ENCODE results near the gene IGFBP4. TPM values are rescaled to one million over a fixed set of nuclear protein-coding genes. Genes with fewer than 3 reads are reported as not detected.
A peak's percentile ranks its signal among the peaks of the same experiment; 100 is the strongest.

The IGFBP4 gene
- total and polyA plus RNA-seq, 2 donors (not counting 1 experiment from before 2014, with no cell fraction given) = 436 to 1,130 TPM

DNA sequence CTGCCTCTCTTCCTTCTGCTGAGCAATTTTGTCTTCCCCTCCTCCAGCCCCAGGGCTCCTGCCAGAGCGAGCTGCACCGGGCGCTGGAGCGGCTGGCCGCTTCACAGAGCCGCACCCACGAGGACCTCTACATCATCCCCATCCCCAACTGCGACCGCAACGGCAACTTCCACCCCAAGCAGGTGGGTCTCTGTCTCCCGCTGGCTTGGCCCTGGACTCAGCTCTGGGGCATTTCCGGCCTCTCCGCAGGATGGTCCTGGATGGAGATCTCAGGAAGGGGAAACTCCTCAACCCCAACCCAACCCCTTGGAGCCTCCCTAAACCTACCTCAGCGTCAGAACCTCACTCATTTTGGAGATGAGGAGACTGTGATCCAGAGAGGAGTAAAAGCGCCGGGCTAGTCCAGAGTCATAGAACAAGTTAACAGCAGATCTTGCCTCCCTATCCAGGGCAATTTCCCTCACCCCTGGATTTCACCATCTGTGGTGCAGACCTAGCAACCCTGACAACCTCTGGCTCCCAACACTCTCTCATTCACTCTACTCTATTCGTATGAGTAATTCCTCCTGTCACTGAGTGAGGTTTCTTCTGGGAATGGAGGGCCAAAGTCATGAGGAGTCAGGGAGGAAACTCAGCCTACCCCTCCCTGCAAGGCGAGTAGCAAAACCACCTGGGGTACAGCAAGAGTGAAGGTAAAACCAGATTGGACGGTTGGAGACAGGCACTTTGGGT is 10.8 kb downstream of the IGFBP4 start:
- Histone ChIP-seq H2AFZ (ENCODE audit: low read length) (no peak overlapping the region), H4K20me1 (ENCODE audit: control insufficient read depth, extremely low read depth, insufficient read depth, low read length) (no peaks in the 10 kb centered on the region), H3K79me2 (ENCODE audit: control insufficient read depth, insufficient read depth, low read length) (peaks cover 29% of the 10 kb centered on the region), H3K4me3 (replicated peaks in 1 of 4; ENCODE audit: control extremely low read depth in 1 of 4, insufficient read depth in 1 of 4, low read depth in 3 of 4, low read length in 4 of 4) (peak overlapping the region in 1 of 4 experiments; percentile 31), H3K9me3 (ENCODE audit: control insufficient read depth, insufficient read depth, low read depth, low read length) (no peaks in the 10 kb centered on the region), H3K27me3 (ENCODE audit: control insufficient read depth, insufficient read depth, low read length) (no peaks in the 10 kb centered on the region), H3K36me3 (ENCODE audit: control insufficient read depth, insufficient read depth, low read length) (peaks cover 30% of the 10 kb centered on the region), H3K9ac (ENCODE audit: insufficient read depth, low read length) (peak overlapping the region; percentile 10), H3K27ac (ENCODE audit: insufficient read depth, low read length) (peak overlapping the region; percentile 91), H3K4me1 (ENCODE audit: control insufficient read depth, extremely low read depth, insufficient read depth, low read length) (peaks cover 73% of the 10 kb centered on the region), H3K4me2 (ENCODE audit: extremely low read depth, insufficient read depth, low read length) (no peak overlapping the region)
- peak; percentile 66 to 75 for DNase-seq (ENCODE audit: low read depth in 2 of 2)
- TF ChIP-seq, protein P1, sequence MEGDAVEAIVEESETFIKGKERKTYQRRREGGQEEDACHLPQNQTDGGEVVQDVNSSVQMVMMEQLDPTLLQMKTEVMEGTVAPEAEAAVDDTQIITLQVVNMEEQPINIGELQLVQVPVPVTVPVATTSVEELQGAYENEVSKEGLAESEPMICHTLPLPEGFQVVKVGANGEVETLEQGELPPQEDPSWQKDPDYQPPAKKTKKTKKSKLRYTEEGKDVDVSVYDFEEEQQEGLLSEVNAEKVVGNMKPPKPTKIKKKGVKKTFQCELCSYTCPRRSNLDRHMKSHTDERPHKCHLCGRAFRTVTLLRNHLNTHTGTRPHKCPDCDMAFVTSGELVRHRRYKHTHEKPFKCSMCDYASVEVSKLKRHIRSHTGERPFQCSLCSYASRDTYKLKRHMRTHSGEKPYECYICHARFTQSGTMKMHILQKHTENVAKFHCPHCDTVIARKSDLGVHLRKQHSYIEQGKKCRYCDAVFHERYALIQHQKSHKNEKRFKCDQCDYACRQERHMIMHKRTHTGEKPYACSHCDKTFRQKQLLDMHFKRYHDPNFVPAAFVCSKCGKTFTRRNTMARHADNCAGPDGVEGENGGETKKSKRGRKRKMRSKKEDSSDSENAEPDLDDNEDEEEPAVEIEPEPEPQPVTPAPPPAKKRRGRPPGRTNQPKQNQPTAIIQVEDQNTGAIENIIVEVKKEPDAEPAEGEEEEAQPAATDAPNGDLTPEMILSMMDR (conservative IDR thresholded peaks at IDR 0.05 in 1 of 2, IDR thresholded peaks at IDR 0.05 in 1 of 2; ENCODE audit: low read depth in 1 of 2, low read length in 2 of 2) = no peak
- no peak for TF ChIP-seq EZH2 (IDR thresholded peaks at IDR 0.05; ENCODE audit: low read length, missing control alignments)

GRCh38 chr17:40454613-40454995 is 11.4 kb downstream of the IGFBP4 start:
- H3K36me3 ChIP-seq (ENCODE audit: control insufficient read depth, insufficient read depth, low read length) = peaks cover 32% of the 10 kb centered on the region
- H3K27ac ChIP-seq (ENCODE audit: insufficient read depth, low read length) = peak overlapping the region; percentile 57
- peaks cover 77% of the 10 kb centered on the region for H3K4me1 ChIP-seq (ENCODE audit: control insufficient read depth, extremely low read depth, insufficient read depth, low read length)
- H4K20me1 ChIP-seq (ENCODE audit: control insufficient read depth, extremely low read depth, insufficient read depth, low read length) = no peaks in the 10 kb centered on the region
- no peak overlapping the region for H2AFZ ChIP-seq (ENCODE audit: low read length)
- H3K4me2 ChIP-seq (ENCODE audit: extremely low read depth, insufficient read depth, low read length) = no peak overlapping the region
- no peaks in the 10 kb centered on the region for H3K9me3 ChIP-seq (ENCODE audit: control insufficient read depth, insufficient read depth, low read depth, low read length)
- peaks cover 26% of the 10 kb centered on the region for H3K79me2 ChIP-seq (ENCODE audit: control insufficient read depth, insufficient read depth, low read length)
- no peak for DNase-seq (ENCODE audit: low read depth in 2 of 2)
- no peak overlapping the region for H3K9ac ChIP-seq (ENCODE audit: insufficient read depth, low read length)
- H3K4me3 ChIP-seq (replicated peaks in 1 of 4; ENCODE audit: control extremely low read depth in 1 of 4, insufficient read depth in 1 of 4, low read depth in 3 of 4, low read length in 4 of 4) = no peak overlapping the region
- H3K27me3 ChIP-seq (ENCODE audit: control insufficient read depth, insufficient read depth, low read length) = no peaks in the 10 kb centered on the region
- TF ChIP-seq, protein P1 (conservative IDR thresholded peaks at IDR 0.05 in 1 of 2, IDR thresholded peaks at IDR 0.05 in 1 of 2; ENCODE audit: low read depth in 1 of 2, low read length in 2 of 2) = peak in 1 of 2 donors; percentile 7
- TF ChIP-seq EZH2 (IDR thresholded peaks at IDR 0.05; ENCODE audit: low read length, missing control alignments) = no peak

DNA sequence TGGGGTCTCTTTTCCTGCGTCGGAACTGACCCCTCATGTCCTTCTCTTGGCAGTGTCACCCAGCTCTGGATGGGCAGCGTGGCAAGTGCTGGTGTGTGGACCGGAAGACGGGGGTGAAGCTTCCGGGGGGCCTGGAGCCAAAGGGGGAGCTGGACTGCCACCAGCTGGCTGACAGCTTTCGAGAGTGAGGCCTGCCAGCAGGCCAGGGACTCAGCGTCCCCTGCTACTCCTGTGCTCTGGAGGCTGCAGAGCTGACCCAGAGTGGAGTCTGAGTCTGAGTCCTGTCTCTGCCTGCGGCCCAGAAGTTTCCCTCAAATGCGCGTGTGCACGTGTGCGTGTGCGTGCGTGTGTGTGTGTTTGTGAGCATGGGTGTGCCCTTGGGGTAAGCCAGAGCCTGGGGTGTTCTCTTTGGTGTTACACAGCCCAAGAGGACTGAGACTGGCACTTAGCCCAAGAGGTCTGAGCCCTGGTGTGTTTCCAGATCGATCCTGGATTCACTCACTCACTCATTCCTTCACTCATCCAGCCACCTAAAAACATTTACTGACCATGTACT is 13.2 kb downstream of the IGFBP4 start:
- Histone ChIP-seq H3K4me1 (ENCODE audit: control insufficient read depth, extremely low read depth, insufficient read depth, low read length) (peaks cover 79% of the 10 kb centered on the region), H2AFZ (ENCODE audit: low read length) (no peak overlapping the region), H4K20me1 (ENCODE audit: control insufficient read depth, extremely low read depth, insufficient read depth, low read length) (no peaks in the 10 kb centered on the region), H3K4me2 (ENCODE audit: extremely low read depth, insufficient read depth, low read length) (no peak overlapping the region), H3K4me3 (replicated peaks in 1 of 4; ENCODE audit: control extremely low read depth in 1 of 4, insufficient read depth in 1 of 4, low read depth in 3 of 4, low read length in 4 of 4) (no peak overlapping the region), H3K9ac (ENCODE audit: insufficient read depth, low read length) (no peak overlapping the region), H3K36me3 (ENCODE audit: control insufficient read depth, insufficient read depth, low read length) (peaks cover 35% of the 10 kb centered on the region), H3K27ac (ENCODE audit: insufficient read depth, low read length) (peak overlapping the region; percentile 78), H3K9me3 (ENCODE audit: control insufficient read depth, insufficient read depth, low read depth, low read length) (no peaks in the 10 kb centered on the region), H3K79me2 (ENCODE audit: control insufficient read depth, insufficient read depth, low read length) (peaks cover 12% of the 10 kb centered on the region), H3K27me3 (ENCODE audit: control insufficient read depth, insufficient read depth, low read length) (no peaks in the 10 kb centered on the region)
- DNase-seq (ENCODE audit: low read depth in 2 of 2) = peak in 1 of 2 donors; percentile 50
- TF ChIP-seq, protein P1 (conservative IDR thresholded peaks at IDR 0.05 in 1 of 2, IDR thresholded peaks at IDR 0.05 in 1 of 2; ENCODE audit: low read depth in 1 of 2, low read length in 2 of 2) = no peak
- no peak for TF ChIP-seq EZH2 (IDR thresholded peaks at IDR 0.05; ENCODE audit: low read length, missing control alignments)
